ENCODE measurements around the gene MLLT1. TPM values are rescaled to one million over a fixed set of nuclear protein-coding genes. Genes with fewer than 3 reads are reported as not detected.

Gene MLLT1
- total RNA-seq, 1 experiment from 2014 or later, result 80.1 TPM

- Histone ChIP-seq H3K4me1 (ENCODE audit: insufficient read depth, low read length, poor library complexity, severe bottlenecking) (no peaks in the 10 kb centered on the region), H3K4me3 (ENCODE audit: low read depth, low read length, poor library complexity, severe bottlenecking) (no peak overlapping the region), H3K9me3 (ENCODE audit: low read depth, low read length, poor library complexity, severe bottlenecking) (no peaks in the 10 kb centered on the region), H3K27ac (ENCODE audit: low read depth, low read length, poor library complexity, severe bottlenecking) (no peak overlapping the region), H3K36me3 (ENCODE audit: insufficient read depth, low read length, poor library complexity, severe bottlenecking) (peaks cover 15% of the 10 kb centered on the region), H3K27me3 (replicated peaks; ENCODE audit: insufficient read depth, low read depth, low read length, poor library complexity) (no peaks in the 10 kb centered on the region)
- ChIA-PET POLR2A (ENCODE audit: low non-redundant PET) (no interaction called here), CTCF (no interaction called here)
- BruUV-seq (replicated peaks), result no TSS peak
- TF ChIP-seq, protein P1, sequence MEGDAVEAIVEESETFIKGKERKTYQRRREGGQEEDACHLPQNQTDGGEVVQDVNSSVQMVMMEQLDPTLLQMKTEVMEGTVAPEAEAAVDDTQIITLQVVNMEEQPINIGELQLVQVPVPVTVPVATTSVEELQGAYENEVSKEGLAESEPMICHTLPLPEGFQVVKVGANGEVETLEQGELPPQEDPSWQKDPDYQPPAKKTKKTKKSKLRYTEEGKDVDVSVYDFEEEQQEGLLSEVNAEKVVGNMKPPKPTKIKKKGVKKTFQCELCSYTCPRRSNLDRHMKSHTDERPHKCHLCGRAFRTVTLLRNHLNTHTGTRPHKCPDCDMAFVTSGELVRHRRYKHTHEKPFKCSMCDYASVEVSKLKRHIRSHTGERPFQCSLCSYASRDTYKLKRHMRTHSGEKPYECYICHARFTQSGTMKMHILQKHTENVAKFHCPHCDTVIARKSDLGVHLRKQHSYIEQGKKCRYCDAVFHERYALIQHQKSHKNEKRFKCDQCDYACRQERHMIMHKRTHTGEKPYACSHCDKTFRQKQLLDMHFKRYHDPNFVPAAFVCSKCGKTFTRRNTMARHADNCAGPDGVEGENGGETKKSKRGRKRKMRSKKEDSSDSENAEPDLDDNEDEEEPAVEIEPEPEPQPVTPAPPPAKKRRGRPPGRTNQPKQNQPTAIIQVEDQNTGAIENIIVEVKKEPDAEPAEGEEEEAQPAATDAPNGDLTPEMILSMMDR (conservative IDR thresholded peaks at IDR 0.05; ENCODE audit: low read depth, low read length), result no peak
- TF ChIP-seq EZH2 (IDR thresholded peaks at IDR 0.05; ENCODE audit: borderline replicate concordance, low read depth, low read length, poor library complexity, severe bottlenecking), result no peak
- no peak for DNase-seq (ENCODE audit: low spot score)
- intact Hi-C loops (cut with micrococcal nuclease; ENCODE audit: unreplicated experiment), result no loop called here
Observed at GRCh38 chr19:6270076-6270745, 9.6 kb downstream of the MLLT1 start.

GRCh38 chr19:6269101-6269886 lies 10.5 kb downstream of the MLLT1 start:
- CTCF ChIA-PET, result no interaction called here
- H3K36me3 ChIP-seq (ENCODE audit: insufficient read depth, low read length, poor library complexity, severe bottlenecking), result peaks cover 15% of the 10 kb centered on the region
- TF ChIP-seq, protein P1 (conservative IDR thresholded peaks at IDR 0.05; ENCODE audit: low read depth, low read length), result no peak
- TF ChIP-seq EZH2 (IDR thresholded peaks at IDR 0.05; ENCODE audit: borderline replicate concordance, low read depth, low read length, poor library complexity, severe bottlenecking), result no peak

GRCh38 chr19:6268382-6268771 lies 11.4 kb downstream of the MLLT1 start:
- BruUV-seq (replicated peaks), result no TSS peak

More at GRCh38 chr19:6269101-6269886, 10.5 kb downstream of the MLLT1 start:
- POLR2A ChIA-PET (ENCODE audit: low non-redundant PET), result no interaction called here
- no peak overlapping the region for H3K4me3 ChIP-seq (ENCODE audit: low read depth, low read length, poor library complexity, severe bottlenecking)
- peaks cover 4% of the 10 kb centered on the region for H3K4me1 ChIP-seq (ENCODE audit: insufficient read depth, low read length, poor library complexity, severe bottlenecking)
- no peaks in the 10 kb centered on the region for H3K9me3 ChIP-seq (ENCODE audit: low read depth, low read length, poor library complexity, severe bottlenecking)
- no peak for DNase-seq (ENCODE audit: low spot score)
- H3K27ac ChIP-seq (ENCODE audit: low read depth, low read length, poor library complexity, severe bottlenecking), result no peak overlapping the region
- no peaks in the 10 kb centered on the region for H3K27me3 ChIP-seq (replicated peaks; ENCODE audit: insufficient read depth, low read depth, low read length, poor library complexity)
- BruUV-seq (replicated peaks), result no TSS peak
- intact Hi-C loops (cut with micrococcal nuclease; ENCODE audit: unreplicated experiment), result no loop called here

More at GRCh38 chr19:6268382-6268771, 11.4 kb downstream of the MLLT1 start:
- no peaks in the 10 kb centered on the region for H3K9me3 ChIP-seq (ENCODE audit: low read depth, low read length, poor library complexity, severe bottlenecking)
- ChIA-PET POLR2A (ENCODE audit: low non-redundant PET) (no interaction called here), CTCF (no interaction called here)
- TF ChIP-seq EZH2 (IDR thresholded peaks at IDR 0.05; ENCODE audit: borderline replicate concordance, low read depth, low read length, poor library complexity, severe bottlenecking), result no peak
- H3K27me3 ChIP-seq (replicated peaks; ENCODE audit: insufficient read depth, low read depth, low read length, poor library complexity), result no peaks in the 10 kb centered on the region
- intact Hi-C loops (cut with micrococcal nuclease; ENCODE audit: unreplicated experiment), result no loop called here
- peaks cover 15% of the 10 kb centered on the region for H3K36me3 ChIP-seq (ENCODE audit: insufficient read depth, low read length, poor library complexity, severe bottlenecking)
- no peak overlapping the region for H3K4me3 ChIP-seq (ENCODE audit: low read depth, low read length, poor library complexity, severe bottlenecking)
- peaks cover 10% of the 10 kb centered on the region for H3K4me1 ChIP-seq (ENCODE audit: insufficient read depth, low read length, poor library complexity, severe bottlenecking)
- no peak for DNase-seq (ENCODE audit: low spot score)
- no peak overlapping the region for H3K27ac ChIP-seq (ENCODE audit: low read depth, low read length, poor library complexity, severe bottlenecking)
